Mucosa of descending colon (tissue), 3 donors: Measurements from ENCODE around the gene PRR35. TPM values are rescaled to one million over a fixed set of nuclear protein-coding genes. Genes with fewer than 3 reads are reported as not detected.

Source experiments
- ATAC-seq: fragments of 200-7000 bp; cut with Tn5 transposase; one replicate; pipeline ENCODE4 v1.9.1; 2020; ENCODE audit warnings: mild to moderate bottlenecking, moderate library complexity
- DNase-seq, 3 donors: peaks; one replicate each; pipeline ENCODE4 v3.0.0-alpha.2; 2020
- H3K36me3 ChIP-seq: fragments of 200-600 bp; one replicate; pipeline ENCODE4 v1.8.0; 2021; ENCODE audit warnings: low read depth, mild to moderate bottlenecking
- H3K4me1 ChIP-seq: fragments of 200-600 bp; one replicate; pipeline ENCODE4 v1.8.0; 2021; ENCODE audit warnings: low read depth, mild to moderate bottlenecking
- H3K4me3 ChIP-seq: fragments of 200-600 bp; one replicate; pipeline ENCODE4 v1.8.0; 2021; ENCODE audit warnings: mild to moderate bottlenecking
- H3K9me3 ChIP-seq: fragments of 200-600 bp; one replicate; pipeline ENCODE4 v1.8.0; 2021; ENCODE audit warnings: mild to moderate bottlenecking
- intact Hi-C, 2 donors: fragments of 100-400 bp; cut with DNase I in 1 of 2; cut with micrococcal nuclease in 1 of 2; formaldehyde crosslinking; loops; one replicate each; pipeline versions ENCODE4 v1.11.0 to v1.11.1; 2022; cut with DNase I, micrococcal nuclease
- total RNA-seq, 3 donors: library from RNA; stranded (reverse); fragmentation: NEBNext Ultra II Directional in 2 of 3; extraction: Animal tissue kit (Norgen Biotek cat#: 25700) in 2 of 3; gene quantifications; one replicate each; pipeline versions ENCODE4 v1.2.1 to v1.2.4, GENCODE V29; 2021 to 2023
- TF ChIP-seq, protein P1 (sequence below): fragments of 200-600 bp; IDR thresholded peaks from one replicate; pipeline ENCODE4 v1.8.0; 2022; ENCODE audit warnings: antibody characterized with exemption, mild to moderate bottlenecking
- donor health status: DM: no; HTN: no; CAD: no; lungs with moderate emphysema.
- donor health status: DM: no; HTN: no; CAD: no.
- donor health status: DM: no; HTN: yes; CAD: no.

PRR35 gene
- total RNA-seq, 3 donors from 2014 or later: not detected

DNA sequence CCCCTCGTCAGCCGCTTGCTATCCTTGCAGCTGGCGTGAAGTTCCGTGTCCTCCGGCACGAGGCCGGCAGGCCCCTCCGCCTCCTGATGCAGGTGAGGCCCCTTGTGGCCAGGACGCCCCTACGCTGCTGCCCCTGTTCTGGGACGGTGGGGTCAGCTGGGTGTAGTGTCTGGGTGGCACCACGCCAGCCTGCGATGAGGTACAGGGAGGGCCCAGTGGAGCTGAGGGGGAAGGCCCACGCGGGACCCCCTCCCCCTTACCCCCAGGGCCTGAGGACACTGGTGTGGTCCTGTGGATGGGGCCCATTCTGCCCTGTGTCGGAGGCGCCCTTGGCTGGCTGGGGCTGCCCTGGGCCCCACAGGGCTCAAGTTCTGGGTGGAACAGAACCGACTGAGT, 22.0 kb downstream of the PRR35 start:
- Histone ChIP-seq H3K4me3 (no peak overlapping the region), H3K36me3 (no peaks in the 10 kb centered on the region), H3K4me1 (peaks cover 4% of the 10 kb centered on the region), H3K9me3 (no peaks in the 10 kb centered on the region)
- no peak for DNase-seq
- TF ChIP-seq, protein P1, sequence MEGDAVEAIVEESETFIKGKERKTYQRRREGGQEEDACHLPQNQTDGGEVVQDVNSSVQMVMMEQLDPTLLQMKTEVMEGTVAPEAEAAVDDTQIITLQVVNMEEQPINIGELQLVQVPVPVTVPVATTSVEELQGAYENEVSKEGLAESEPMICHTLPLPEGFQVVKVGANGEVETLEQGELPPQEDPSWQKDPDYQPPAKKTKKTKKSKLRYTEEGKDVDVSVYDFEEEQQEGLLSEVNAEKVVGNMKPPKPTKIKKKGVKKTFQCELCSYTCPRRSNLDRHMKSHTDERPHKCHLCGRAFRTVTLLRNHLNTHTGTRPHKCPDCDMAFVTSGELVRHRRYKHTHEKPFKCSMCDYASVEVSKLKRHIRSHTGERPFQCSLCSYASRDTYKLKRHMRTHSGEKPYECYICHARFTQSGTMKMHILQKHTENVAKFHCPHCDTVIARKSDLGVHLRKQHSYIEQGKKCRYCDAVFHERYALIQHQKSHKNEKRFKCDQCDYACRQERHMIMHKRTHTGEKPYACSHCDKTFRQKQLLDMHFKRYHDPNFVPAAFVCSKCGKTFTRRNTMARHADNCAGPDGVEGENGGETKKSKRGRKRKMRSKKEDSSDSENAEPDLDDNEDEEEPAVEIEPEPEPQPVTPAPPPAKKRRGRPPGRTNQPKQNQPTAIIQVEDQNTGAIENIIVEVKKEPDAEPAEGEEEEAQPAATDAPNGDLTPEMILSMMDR: no peak
- no peak for ATAC-seq
- intact Hi-C loops: no loop called here

DNA sequence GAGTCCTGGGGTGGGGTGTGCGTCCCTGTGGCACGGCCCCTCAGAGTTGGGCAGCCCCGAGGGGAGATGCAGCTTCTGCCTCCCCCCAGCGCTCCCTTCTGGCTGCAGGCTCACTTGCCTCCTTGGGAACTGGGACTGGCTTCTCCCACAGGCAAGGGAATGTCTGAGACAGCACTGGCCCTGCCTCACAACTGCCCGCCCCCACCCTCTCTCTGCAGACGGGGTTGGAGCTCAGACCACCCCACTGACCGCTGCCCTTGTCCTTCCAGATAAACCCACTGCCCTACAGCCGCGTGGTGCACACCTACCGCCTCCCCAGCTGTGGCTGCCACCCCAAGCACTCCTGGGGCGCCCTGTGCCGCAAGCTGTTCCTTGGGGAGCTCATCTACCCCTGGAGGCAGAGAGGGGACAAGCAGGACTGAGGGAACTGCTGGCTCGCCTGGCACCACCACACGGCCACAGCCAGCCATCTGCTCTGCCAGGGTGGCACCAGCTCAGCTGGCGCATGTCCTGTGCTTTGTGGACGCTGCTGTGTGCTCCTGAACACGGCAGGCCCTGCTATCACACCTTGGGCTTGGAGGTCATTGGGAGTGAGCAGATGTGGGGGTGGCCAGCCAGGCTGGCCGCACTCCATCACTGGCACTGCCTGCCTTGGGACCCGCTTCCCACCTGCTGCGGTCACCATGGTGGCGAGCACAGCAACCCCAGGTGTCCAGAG, 22.6 kb downstream of the PRR35 start:
- no peak overlapping the region for H3K4me3 ChIP-seq
- ATAC-seq (no peak), DNase-seq (no peak)
- TF ChIP-seq, protein P1: no peak
- no peaks in the 10 kb centered on the region for H3K9me3 ChIP-seq
- H3K36me3 ChIP-seq: no peaks in the 10 kb centered on the region
- intact Hi-C loops: no loop called here
- peaks cover 7% of the 10 kb centered on the region for H3K4me1 ChIP-seq

DNA sequence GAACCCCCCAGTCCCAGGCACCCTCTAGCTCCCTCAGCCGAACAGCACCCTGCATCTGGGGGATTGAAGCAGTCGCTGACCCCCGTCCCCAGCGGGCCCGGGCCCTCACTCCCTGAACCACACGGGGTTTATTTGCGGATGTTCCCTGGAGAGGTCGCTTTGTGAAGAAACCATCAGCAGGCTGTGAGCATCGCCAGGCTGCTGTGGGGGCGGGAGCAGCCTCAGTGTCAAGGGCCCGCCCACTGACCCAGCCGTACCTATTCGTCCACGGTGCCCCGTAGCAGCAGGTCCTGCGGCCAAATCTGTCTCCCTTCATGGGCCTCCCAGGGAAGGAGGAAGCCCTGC, 23.2 kb downstream of the PRR35 start:
- intact Hi-C loops: no loop called here
- Histone ChIP-seq H3K4me1 (peaks cover 13% of the 10 kb centered on the region), H3K36me3 (no peaks in the 10 kb centered on the region), H3K9me3 (no peaks in the 10 kb centered on the region), H3K4me3 (no peak overlapping the region)
- DNase-seq: no peak
- TF ChIP-seq, protein P1: no peak
- ATAC-seq: no peak

DNA sequence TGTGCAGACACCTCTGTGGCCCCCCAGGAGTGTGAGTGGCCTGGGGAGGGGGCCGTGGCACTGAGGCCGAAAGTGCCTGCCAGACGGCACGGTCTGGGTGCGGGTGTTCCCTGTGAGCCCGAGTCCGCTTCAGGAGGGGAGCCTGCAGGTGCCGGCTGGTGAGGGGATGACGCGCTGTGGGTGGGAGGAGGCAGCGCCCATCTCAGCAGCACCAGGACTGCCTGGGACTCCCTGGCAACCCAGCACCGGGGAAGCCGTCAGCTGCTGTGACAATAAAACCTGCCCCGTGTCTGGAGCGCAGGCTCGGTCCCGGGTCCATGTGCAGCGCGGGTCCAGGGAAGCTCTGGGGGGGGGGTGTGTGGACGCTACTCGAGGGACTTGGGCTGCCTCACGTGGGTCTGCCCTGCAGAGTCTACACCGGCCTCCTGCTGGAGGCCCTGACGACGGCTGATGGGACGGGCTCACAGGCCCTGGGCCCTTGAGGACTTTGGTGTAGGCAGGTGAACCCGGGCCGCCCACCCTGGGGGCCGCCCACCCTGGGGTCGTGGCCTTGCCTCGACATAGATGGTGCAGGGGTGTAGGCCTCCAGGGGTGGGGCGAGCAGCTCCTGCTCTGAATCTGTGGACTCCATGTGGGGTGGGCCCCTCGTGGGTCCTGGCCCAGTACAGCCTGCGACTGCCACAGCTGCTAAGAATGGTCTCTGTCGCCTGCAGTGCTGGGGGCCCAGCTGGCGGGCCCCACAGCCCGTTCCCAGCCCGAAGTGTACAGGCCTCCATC, 23.8 kb downstream of the PRR35 start:
- H3K36me3 ChIP-seq: no peaks in the 10 kb centered on the region
- H3K9me3 ChIP-seq: no peaks in the 10 kb centered on the region
- TF ChIP-seq, protein P1: no peak
- no peak overlapping the region for H3K4me3 ChIP-seq
- no peak for ATAC-seq
- intact Hi-C loops: no loop called here
- H3K4me1 ChIP-seq: peaks cover 13% of the 10 kb centered on the region
- no peak for DNase-seq

DNA sequence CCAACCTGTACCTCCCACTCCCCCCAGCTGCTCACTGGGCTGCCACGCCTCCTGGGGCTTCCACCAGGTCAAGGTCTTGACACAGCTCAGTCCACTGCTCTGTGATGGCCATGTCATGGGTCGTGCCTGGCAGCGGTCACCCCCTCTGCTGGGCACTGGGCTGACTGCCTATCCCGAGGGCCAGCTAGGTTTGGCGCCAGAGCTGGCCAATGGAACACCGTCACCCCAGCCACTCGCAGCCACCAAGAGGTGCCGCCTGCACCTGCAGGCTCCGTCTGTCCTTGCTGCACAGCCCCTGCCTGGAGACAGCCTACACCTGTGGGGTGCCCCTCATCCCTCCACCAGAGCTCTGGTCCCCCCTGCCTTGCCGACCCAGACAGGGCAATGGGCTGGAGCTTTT, 25.2 kb downstream of the PRR35 start:
- ATAC-seq: no peak
- intact Hi-C loops: no loop called here
- Histone ChIP-seq H3K36me3 (no peaks in the 10 kb centered on the region), H3K4me3 (no peak overlapping the region), H3K9me3 (no peaks in the 10 kb centered on the region), H3K4me1 (peaks cover 13% of the 10 kb centered on the region)
- no peak for DNase-seq
- TF ChIP-seq, protein P1: no peak
